Heart left ventricle (tissue), 13 donors: ENCODE results near the gene FBXW8.

Experiments used
- POLR2A ChIP-seq, 2 donors: fragments of 450-650 bp; IDR thresholded peaks; one replicate each; pipeline ENCODE4 v1.6.1; 2017; ENCODE audit warnings: antibody characterized with exemption in 2 of 2, mild to moderate bottlenecking in 2 of 2, moderate library complexity in 2 of 2
- TF ChIP-seq, protein P1 (sequence below), 12 donors: fragments of 200-600 bp; sonication (generic) in 4 of 12; IDR thresholded peaks; one replicate each; pipeline versions ENCODE4 v1.5.0 to v1.8.0; 2018 to 2022; ENCODE audit warnings: antibody characterized with exemption in 12 of 12, mild to moderate bottlenecking in 5 of 12
- donor health status: ischemic (EF 13 %, LVEDD 7.1; RV severe dilation, severe dysfunction).
- donor health status: DM: no; HTN: yes; CAD: no.
- donor health status: DM: no; HTN: no; CAD: no.
- donor health status: ischemic (EF 25% LVEDD 6.9; RV normal size, moderate dysfunction).
- donor health status: ischemic (EF 25% LVEDD 5.7; RV mildly dilated, moderate dysfunction).
- donor health status: ischemic (EF 35%, LVEDD 5.7; RV mildly dilated, moderate dysfunction).
- donor health status: nonischemic (EF 11% LVEDD 7.7; RV severe dilation, severe dysfunction).
- donor health status: DM: yes; HTN: yes; CAD: no.
- donor health status: PGD.
- donor health status: ischemic (EF 29% LVEDD 5.4; RV normal size, mild dysfunction).
- donor health status: nonischemic (EF 23%, LVEDD 6.1; RV moderate dilation, normal function).

- TF ChIP-seq, protein P1, sequence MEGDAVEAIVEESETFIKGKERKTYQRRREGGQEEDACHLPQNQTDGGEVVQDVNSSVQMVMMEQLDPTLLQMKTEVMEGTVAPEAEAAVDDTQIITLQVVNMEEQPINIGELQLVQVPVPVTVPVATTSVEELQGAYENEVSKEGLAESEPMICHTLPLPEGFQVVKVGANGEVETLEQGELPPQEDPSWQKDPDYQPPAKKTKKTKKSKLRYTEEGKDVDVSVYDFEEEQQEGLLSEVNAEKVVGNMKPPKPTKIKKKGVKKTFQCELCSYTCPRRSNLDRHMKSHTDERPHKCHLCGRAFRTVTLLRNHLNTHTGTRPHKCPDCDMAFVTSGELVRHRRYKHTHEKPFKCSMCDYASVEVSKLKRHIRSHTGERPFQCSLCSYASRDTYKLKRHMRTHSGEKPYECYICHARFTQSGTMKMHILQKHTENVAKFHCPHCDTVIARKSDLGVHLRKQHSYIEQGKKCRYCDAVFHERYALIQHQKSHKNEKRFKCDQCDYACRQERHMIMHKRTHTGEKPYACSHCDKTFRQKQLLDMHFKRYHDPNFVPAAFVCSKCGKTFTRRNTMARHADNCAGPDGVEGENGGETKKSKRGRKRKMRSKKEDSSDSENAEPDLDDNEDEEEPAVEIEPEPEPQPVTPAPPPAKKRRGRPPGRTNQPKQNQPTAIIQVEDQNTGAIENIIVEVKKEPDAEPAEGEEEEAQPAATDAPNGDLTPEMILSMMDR (IDR thresholded peaks at IDR 0.05), result no peak
- no peak for TF ChIP-seq POLR2A (IDR thresholded peaks at IDR 0.05)
These were observed 73.3 kb downstream of the FBXW8 start for GRCh38 chr12:116984098-116984497.
